Heart left ventricle (tissue), 13 donors: ENCODE results near the gene DDN.

Experiments used
- POLR2A ChIP-seq, 2 donors: fragments of 450-650 bp; IDR thresholded peaks; one replicate each; pipeline ENCODE4 v1.6.1; 2017; ENCODE audit warnings: antibody characterized with exemption in 2 of 2, mild to moderate bottlenecking in 2 of 2, moderate library complexity in 2 of 2
- TF ChIP-seq, protein P1 (sequence below), 12 donors: fragments of 200-600 bp; sonication (generic) in 4 of 12; IDR thresholded peaks; one replicate each; pipeline versions ENCODE4 v1.5.0 to v1.8.0; 2018 to 2022; ENCODE audit warnings: antibody characterized with exemption in 12 of 12, mild to moderate bottlenecking in 5 of 12
- donor health status: ischemic (EF 13 %, LVEDD 7.1; RV severe dilation, severe dysfunction).
- donor health status: DM: no; HTN: yes; CAD: no.
- donor health status: DM: no; HTN: no; CAD: no.
- donor health status: ischemic (EF 25% LVEDD 6.9; RV normal size, moderate dysfunction).
- donor health status: ischemic (EF 25% LVEDD 5.7; RV mildly dilated, moderate dysfunction).
- donor health status: ischemic (EF 35%, LVEDD 5.7; RV mildly dilated, moderate dysfunction).
- donor health status: nonischemic (EF 11% LVEDD 7.7; RV severe dilation, severe dysfunction).
- donor health status: DM: yes; HTN: yes; CAD: no.
- donor health status: PGD.
- donor health status: ischemic (EF 29% LVEDD 5.4; RV normal size, mild dysfunction).
- donor health status: nonischemic (EF 23%, LVEDD 6.1; RV moderate dilation, normal function).

DNA sequence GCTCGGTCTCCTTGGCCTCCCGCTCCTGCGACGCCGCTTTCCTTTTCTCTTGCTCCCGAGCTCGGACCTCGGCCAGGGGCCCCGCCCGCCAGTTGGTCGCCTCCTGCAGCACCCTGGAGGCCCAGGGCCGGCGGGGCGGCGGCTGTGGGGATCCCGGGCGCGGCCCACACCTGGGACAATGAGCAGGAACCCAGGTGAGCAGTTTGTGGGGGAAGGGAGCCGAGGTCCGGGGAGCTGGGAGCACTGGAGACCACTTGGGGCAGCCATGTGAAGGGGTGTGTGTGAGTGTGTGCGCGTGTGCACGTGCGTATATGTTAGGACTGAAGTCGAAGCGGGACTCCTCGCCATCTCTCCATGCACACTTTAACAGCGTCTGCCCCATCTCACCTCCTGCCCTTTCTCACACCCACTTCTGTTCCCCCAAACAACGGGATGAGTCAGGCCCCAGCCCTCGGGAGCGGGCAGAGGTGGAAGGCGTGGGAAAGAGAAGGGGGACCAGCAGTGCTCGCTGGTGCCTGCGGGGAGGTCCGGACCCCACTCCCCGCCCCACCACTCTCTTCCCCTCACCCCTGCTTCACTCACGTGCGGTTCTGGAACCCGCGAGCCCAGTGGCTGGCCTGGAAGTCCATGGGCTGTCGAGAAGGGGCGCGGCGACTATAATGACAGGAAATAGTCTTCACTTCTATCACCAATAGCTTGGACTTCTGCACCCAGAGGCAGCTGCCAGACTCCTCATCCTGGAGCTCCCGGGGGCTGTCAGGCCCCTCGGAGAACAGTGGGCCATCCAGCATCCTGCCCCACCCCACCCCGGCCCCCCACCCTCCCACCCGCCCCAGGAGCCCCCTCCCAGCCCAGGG is 450 bp downstream of the DDN start:
- TF ChIP-seq, protein P1, sequence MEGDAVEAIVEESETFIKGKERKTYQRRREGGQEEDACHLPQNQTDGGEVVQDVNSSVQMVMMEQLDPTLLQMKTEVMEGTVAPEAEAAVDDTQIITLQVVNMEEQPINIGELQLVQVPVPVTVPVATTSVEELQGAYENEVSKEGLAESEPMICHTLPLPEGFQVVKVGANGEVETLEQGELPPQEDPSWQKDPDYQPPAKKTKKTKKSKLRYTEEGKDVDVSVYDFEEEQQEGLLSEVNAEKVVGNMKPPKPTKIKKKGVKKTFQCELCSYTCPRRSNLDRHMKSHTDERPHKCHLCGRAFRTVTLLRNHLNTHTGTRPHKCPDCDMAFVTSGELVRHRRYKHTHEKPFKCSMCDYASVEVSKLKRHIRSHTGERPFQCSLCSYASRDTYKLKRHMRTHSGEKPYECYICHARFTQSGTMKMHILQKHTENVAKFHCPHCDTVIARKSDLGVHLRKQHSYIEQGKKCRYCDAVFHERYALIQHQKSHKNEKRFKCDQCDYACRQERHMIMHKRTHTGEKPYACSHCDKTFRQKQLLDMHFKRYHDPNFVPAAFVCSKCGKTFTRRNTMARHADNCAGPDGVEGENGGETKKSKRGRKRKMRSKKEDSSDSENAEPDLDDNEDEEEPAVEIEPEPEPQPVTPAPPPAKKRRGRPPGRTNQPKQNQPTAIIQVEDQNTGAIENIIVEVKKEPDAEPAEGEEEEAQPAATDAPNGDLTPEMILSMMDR (IDR thresholded peaks at IDR 0.05): no peak
- no peak for TF ChIP-seq POLR2A (IDR thresholded peaks at IDR 0.05)
